Activated CD4-positive, CD25-positive, alpha-beta regulatory T cell treated with anti-CD3 and anti-CD28 coated beads, Interleukin-2, amount 50 U/mL, for 72 hours (primary cell): Measurements from ENCODE around the gene GCC2.
"Not testable (repeated sequence)": the region's sequence is repeated elsewhere in the genome, so short reads cannot be mapped to it uniquely, and the experiment has no call there.

ENCODE experiments used
- DNase-seq: peaks from one replicate; pipeline ENCODE4 v3.0.0; 2021

Gene GCC2

DNA sequence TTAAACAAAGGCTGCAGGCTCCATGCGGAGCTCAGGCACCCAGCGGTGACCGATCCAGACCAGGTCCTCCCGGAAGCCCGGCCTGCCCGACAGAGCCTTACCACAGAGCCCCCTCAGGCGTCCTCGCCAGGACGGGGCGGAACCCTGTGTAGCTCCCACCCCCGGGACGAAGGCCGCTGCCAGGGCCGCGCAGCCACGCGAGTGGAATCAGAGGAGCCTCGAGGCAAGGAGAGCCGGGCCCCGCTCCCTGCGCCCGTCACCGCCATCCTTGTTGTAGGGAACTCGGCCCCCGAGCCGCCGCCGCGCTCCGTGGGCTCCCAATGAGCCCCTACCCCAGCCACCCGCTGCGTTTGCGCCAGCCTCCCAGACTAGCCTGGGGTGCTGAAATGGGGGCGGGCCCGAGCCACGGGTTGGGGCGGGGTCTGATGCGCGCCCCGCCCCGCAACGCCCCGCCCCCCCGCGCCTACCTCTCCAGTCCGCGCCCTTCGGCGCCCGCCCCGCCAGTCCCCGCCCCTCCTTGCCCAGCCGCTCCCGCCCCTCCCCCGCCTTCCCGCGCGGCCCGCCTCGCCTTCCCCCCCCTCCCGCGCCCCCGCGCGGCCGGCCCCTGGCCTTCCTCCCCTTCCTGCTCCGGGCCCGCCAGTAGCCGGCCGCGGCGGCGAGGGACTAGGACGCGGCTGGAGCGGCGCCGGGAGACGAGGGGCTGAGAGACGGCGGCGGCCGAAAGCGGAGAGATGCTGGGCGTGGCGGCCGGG, 85.0 kb downstream of the GCC2 start, which contains the start of gene LIMS1:
Gene LIMS1 (plus strand): TSS at position 639 of the 752 bp plus-strand sequence. CDS start 93 bp downstream, at position 732.
- DNase-seq = peak; percentile 79

DNA sequence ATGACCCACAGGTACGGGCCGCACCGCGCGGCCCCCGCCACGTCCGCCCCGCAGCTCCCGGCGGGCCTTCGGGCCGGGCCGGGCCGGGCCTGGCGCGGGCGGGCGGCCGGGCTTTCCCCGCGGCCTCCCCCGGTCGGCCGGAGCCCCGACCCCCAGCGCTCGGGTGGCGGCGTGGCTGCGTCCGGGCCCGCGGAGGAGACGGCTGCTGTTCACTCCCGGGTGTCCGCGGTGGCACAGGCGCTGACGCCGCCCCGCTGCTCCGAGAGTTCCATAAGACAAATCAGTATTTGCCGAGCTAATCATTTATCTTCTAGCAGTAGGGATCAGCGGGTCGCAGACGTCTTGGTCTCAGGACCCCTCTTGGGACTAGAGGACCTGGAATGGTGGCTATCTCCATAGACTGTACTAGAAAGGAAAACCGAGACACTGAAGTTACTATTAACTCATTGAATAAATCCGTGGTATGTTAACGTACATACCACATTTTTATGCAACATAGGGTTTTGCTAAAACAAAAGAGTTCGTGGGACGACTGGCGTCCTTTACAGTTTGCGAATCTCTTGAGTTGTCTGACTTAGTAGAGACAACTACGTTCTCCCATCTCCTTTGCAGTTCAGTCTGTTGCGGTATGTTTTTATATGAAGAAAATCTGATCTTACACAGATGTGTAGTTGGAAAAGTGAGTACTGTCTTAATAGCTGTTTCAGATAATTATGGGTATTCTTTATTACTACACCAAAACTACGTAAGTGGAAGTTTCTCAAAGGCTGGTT, 85.8 kb downstream of the GCC2 start:
- no peak for DNase-seq

DNA sequence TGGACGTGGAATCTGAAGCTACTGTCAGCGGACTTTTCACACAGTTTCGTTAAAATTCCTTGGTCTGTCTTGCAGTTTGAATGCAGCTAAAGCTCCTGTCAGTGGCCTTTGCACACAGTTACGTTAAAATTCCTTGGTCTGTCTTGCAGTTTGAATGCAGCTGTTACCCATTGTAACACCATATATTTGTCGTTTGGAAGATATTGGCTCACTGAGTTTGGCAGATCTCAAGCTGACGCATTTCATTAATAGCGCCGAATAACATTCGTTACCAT, 86.3 kb downstream of the GCC2 start:
- no peak for DNase-seq

GRCh38 chr2:108536133-108536780, 87.3 kb downstream of the GCC2 start:
- no peak for DNase-seq

DNA sequence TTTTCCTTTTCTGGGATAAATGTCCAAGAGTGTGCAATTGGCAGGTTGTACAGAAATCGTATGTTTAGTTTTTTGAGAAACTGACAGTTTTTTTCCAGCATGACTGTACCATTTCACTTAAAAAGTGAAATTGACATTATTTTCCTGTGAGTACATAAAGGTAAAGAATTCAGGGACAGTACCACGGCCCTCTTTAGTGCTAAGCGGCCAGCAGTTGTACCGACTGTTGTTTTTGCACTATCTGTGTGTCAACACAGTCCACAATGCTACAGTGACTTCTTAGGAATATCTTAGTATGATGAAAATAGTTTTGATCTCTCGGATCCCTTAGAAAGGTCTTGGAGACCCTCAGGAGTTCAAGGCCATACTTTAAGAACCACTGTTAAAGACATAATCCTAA, 87.9 kb downstream of the GCC2 start:
- no peak for DNase-seq

DNA sequence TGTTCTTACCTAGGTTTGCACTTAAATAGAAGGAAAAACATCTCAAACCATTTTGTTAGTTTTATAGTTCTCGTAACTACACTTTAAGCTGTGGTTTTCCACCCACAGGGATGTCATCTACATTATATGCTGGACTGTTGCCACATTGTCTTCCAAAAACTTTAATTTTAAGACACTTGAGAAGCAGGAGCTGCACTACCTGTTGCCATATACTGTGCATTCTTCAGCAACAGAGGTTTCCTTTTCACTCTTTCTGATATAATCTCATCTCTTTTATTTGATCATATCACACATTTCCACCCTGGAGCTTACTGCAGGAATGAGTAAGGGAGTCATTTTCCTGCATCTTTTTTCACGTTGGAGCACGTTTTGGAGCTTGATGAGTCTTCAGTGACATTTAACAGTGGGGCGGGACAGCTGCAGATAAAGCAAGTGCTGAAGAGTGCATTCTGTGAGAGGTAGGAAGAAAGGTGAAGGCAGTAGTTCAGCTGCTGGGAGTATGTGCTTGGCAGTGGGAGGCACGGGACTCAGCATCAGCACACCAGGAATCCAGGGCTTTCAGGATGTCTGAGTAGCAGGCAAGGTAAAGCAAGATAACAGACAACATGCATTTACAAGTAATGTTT, 89.1 kb downstream of the GCC2 start:
- no peak for DNase-seq

GRCh38 chr2:108541451-108541850, 92.4 kb downstream of the GCC2 start:
- DNase-seq = no peak

GRCh38 chr2:108542071-108542470, 93.1 kb downstream of the GCC2 start:
- DNase-seq = no peak

- no peak for DNase-seq
Observed at GRCh38 chr2:108547606-108548005, 98.6 kb downstream of the GCC2 start.

DNA sequence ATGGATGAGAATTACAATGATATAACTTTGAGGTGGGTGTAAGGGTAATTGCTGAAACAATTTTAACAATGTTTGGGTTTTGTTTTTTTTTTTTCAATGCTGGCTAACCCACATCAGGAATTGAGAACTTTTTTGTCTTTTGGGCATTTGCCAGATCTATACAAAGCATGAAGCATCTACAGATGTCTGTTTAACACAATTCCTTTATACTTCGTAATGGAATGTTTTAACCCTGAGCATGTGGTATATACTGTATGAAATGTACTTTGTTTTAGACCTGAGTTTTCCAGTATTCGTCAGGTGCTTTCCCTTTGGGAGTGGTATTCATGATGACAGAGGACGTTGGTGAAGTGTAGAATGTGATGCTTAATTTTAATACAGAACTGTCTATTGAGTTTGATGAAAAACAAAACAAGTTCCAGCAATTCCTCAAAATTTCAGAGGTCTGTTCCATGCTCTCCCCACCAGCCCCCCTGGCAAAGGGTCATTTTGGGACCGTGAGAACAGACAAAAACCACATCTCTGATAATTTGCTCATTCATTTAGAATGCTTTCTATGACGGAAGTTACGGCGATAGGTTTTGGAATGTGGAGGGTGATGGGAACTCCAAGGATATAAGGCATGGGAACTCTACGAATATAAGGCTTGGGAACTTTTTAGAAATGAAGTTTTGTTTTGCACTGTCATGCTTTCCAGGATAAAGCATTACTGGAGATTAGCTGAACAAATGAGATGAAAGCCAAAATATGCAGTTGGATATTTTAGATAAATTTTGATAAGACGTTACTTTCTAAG, 99.4 kb downstream of the GCC2 start:
- DNase-seq = no peak

DNA sequence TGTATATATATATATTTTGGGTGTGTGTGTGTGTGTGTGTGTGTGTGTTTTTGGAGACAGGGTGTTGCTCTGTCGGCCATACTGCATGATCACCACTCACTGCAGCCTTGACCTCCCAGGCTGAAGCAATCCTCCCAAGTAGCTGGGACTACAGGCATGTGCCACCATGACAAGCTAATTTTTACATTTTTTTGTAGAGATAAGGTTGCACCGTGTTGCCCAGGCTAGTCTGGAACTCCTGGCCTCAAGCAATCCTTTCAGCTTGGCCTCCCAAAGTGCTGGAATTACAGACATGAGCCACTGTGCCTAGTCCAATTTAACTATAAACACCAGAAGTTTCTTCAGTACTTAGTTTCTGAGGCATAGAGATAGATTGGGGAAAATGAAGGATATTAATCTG, 103.6 kb downstream of the GCC2 start:
- no peak for DNase-seq

- no peak for DNase-seq
Observed at GRCh38 chr2:108553209-108553919, 104.4 kb downstream of the GCC2 start.

- no peak for DNase-seq
Observed at GRCh38 chr2:108554528-108554927, 105.5 kb downstream of the GCC2 start.

- DNase-seq = no peak
Observed at GRCh38 chr2:108555572-108555971, 106.6 kb downstream of the GCC2 start.

- not testable (repeated sequence) for DNase-seq
Observed at GRCh38 chr2:108556581-108556980, 107.6 kb downstream of the GCC2 start.
